NCI-H2196 (cell line): ENCODE measurements around the gene ZBTB5.
"Not testable (repeated sequence)": the region's sequence is repeated elsewhere in the genome, so short reads cannot be mapped to it uniquely, and the experiment has no call there.

ENCODE experiments used
- DNase-seq: peaks from one replicate; lab custom pipeline; 2025; ENCODE audit not compliant: unreplicated experiment; lab: John Stamatoyannopoulos, UW

The ZBTB5 gene

DNA sequence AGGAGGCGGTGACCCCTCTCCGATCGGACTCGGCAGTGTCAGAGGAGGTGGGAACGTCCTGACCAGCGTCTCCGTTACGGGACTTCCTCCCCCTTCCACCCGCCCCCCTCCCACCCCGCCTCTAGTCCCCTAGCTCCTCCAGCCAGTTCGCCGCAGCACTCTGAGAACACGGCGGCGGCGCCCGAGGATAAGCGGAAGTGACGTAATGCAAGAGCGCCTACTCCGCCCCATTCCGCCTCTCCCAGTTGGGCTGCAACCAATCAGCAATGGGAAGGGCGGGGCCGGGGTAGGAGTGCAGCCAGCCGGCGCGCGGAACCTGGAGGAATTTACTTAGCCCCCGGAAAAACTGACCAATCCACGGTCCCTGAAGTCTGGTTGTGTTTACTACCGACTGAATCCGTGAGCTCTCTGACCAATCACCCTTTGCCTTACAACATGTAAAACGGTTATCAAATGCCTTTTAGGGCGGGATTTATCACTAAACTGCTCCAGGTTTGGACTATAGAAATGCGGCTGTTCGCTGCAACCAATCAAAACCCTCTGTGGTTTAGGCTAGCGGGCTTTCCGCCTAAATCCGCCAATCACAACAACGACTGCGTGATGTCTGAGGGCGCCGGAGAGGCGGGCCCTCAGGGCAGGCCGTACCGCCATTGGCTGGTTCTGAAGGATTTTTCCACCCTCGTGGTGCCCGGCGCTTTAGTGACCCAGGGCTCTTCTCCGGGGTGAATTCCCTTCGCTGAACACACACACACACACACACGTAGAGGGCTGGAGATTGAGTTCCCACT is at the start of gene ZBTB5:
ZBTB5 (minus strand) TSS at position 202 of the 788 bp plus-strand sequence. CDS start 22,899 bp downstream, outside the sequence.
- peak; percentile 100 for DNase-seq

- no peak for DNase-seq
These were observed 49.7 kb upstream of the ZBTB5 start for GRCh38 chr9:37514999-37515398.

DNA sequence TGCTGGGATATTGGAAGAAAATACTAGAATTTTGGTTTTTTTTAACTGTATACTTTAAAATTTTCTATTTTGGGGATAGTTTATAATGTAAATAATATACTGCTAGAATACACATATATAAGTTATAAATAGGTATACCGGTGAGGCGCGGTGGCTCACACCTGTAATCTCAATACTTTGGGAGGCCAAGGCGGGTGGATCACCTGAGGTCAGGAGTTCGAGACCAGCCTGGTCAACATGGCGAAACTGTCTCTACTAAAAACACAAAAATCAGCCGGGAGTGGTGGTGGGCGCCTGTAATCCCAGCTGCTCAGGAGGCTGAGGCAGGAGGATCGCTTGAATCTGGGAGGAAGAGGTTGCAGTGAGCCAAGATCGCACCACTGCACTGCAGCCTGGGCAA is 49.2 kb upstream of the ZBTB5 start:
- not testable (repeated sequence) for DNase-seq

GRCh38 chr9:37512437-37512836 is 47.2 kb upstream of the ZBTB5 start:
- DNase-seq: no peak

DNA sequence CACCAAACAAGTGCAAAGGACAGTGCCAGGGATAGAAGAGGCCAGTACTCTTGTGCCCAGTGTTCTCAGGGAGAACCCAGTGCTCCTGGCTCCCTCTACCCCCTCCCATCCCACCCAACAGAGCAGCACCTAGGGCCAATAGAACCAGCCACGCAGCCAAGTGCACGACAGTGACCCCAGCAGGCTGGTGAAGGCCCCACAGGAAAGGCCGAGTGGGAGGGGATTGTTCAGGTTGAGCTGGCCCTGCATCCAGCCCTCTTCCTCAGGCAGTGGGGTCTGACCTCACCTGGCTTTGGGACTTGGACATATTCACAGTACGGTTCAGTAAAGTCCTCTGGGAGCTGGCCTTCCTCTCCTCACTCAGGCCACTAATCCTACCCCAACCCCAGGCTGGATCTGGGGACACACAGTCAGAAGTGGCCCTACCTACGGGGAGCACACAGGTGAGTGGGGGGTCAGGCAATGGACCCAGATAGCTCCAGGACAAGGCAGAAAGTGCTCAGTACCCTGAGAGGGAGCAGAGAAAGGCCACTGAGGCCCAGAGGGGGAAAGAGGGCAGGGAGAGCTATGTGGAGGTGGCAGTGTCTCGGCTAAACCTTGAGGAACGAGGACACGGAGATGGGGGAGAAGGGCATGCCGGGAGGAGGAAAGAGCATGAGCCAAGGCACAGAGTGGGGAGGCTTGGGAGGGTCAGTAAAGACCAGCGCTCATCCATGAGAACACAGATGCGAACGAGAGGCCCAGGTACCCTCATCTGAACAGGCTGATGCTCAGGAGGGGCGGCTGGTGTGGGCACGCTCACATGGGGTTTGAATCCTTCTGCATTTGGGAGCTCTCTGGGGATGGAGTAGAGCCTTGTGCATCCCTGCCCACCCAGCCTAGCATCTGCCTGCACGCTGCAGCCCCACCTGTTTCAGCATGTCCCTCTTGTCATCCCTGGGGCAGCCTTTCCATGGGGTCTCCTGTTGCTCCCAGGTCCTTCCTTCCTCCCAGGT is 46.1 kb upstream of the ZBTB5 start:
- DNase-seq: no peak

GRCh38 chr9:37510053-37510452 is 44.8 kb upstream of the ZBTB5 start:
- DNase-seq: not testable (repeated sequence)

DNA sequence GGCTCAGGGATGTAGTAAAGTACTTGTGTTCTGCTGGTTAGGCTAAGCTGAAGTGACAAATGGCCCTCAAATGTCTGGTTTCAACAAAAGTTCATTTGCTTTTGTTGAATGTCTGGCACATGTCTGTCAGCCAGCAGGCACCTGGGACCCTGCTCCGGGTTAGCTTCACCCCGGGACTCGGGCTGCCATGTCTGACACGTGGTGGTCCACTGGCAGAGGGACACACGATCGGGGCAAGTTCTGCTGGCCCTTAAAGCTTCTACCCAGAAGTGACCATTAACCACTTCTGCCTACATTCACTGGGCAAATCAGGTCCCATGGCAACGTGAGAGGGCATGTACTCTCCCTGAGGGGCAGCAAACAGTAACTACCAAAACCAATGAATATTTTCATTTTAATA is 44.3 kb upstream of the ZBTB5 start:
- no peak for DNase-seq

GRCh38 chr9:37508834-37509206 is 43.6 kb upstream of the ZBTB5 start:
- no peak for DNase-seq

DNA sequence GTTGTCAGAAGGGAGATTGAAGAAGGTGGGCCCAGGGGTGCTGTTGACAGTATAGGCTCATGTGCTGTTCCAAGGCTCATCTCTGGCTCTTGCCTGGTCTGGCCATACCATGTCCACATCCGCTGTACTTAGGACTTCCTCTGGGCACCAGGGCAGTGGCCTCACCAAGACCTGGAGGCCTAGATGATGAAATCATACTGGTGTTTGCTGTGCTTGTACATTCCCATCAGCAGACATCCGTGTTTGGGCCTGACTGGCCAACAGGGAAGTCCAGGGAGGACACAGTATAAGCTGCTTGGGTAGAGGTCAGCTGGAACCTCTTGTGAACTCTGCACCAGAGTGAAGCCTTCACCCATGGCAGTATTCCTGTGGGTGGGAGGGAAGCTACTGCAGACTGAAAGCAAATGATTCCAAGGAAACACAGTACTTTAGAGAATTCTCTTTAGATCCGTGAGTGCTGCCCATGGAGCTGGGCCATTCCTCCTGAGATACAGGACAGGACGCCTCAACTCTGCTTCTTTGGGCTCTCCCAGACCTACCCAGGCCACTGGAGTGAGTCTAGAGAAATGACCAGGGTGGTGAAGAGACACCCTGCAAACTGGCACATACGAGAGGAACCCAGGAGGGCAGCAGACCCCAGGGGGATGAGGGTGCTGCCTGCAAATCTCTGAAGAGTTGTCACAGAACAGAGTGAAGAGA is 43.0 kb upstream of the ZBTB5 start:
- DNase-seq: no peak

DNA sequence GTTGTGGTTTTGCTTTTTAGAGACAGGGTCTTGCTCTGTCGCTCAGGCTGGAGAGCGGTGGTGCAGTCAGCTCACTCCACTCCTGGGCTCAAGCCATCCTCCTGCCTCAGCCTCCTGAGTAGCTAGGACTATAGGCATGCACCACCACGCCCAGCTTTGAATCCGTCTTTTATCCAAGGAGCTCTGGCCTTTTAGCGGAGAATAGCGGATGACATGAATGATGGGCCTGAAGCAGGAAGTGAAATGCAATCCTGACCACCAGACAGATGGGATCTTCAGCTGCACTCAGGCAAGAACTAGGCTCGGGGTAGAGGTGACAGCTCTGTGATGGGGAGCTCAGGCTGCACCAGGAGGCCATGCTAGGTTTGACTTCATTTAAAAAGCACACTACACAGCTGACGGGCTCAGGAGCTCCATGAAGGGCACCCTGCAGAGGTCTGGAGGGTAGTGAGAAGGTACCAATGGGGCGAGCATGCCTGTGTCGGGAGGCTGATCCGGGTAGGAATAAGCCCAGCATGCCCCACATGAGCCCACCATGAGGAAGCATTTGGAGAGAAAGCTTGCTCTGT is 42.4 kb upstream of the ZBTB5 start:
- DNase-seq: no peak

DNA sequence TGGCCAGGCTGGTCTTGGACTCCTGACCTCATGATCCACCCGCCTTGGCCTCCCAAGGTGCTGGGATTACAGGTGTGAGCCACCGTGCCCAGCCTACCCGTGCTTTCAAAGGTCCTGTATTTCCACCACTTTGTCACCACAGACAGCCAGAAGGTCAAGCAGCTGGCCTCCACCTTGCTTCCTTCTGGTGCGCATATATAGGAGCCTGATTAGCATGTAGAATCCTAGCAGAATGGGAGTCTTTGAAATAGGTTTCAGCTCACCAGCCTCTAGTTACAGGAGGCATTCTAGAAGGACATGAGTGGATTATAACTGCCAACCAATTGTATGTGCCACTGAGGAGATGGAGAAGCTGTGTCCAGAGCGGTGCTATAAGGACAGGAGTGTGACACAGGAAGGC is 39.4 kb upstream of the ZBTB5 start:
- DNase-seq: no peak

DNA sequence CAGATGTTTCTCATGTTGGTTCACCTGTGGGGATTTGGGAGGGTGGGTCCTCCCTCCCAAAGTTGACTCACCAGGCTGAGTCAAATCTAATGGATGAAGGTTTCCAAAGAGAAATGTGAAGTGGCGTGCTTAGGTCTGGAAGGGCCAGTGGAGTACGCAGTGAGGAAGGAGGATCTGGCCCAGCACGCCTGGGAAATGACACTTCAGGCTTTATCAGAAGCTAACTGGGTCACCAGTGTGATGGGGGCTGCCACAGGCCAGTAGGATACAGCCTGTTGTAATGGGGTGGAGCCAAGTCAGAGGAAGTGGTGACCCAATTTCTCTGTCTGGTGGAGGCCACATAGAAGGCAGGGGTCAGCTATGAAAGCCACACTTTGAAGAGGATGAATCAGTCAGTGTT is 38.5 kb upstream of the ZBTB5 start:
- DNase-seq: no peak

DNA sequence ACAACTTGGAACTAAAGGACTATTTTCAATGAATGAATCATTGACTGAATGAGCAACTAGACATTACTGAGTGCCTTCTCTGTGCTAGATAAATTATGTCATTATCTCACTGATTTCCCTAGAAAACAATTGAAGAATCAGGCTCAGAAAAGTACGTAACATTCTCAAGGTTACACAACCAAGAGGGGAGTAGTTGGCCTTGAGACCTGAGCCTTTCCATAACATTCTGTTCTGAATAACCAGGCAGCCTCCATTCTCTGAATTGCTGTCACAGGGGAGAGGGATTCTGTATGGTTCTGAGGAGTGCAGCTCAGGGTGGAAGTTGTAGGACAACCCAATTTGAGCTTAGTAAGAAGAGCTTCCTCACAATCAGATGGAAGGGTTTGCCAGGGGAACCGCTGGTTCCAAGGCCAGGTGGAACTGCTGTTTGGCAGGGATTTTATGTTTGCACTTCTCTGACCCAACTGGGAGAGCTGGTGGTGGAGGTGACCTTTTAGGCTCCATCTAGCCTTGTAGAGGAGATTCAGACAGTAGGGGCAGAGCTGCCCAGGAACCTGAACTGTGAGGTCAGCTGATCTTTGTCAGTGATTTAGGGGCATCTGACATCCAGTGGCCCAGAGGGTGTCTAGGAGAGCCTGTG is 36.8 kb upstream of the ZBTB5 start:
- no peak for DNase-seq

GRCh38 chr9:37499297-37499696 is 34.0 kb upstream of the ZBTB5 start:
- DNase-seq: no peak

- DNase-seq: no peak
These were observed 33.2 kb upstream of the ZBTB5 start for GRCh38 chr9:37498457-37498856.

- no peak for DNase-seq
These were observed 32.1 kb upstream of the ZBTB5 start for GRCh38 chr9:37497320-37497719.

DNA sequence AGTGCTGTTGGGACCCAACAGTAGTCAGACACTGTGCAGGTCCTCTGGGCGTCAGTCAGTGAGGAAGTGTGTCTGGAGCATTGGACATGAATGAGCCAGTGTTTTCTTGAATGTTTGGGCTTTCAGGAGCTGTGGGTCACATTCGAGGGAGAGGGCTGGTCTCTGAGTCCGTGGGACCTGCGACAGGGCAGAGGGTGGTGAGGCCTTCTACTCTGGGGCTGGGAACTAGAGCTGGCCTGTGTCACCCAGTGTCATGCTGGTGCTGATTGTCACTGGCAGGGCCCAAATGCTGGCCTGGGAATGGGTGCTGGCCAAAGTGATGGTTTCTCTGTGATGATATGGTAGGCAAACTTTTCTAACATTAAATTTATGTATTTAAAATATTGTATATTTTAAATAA is 30.8 kb upstream of the ZBTB5 start:
- no peak for DNase-seq

GRCh38 chr9:37495571-37495970 is 30.3 kb upstream of the ZBTB5 start:
- no peak for DNase-seq

GRCh38 chr9:37491939-37492338 is 26.7 kb upstream of the ZBTB5 start:
- no peak for DNase-seq
